Psoas muscle (tissue), 8 donors: ENCODE data around the gene C10orf95. TPM values are rescaled to one million over a fixed set of nuclear protein-coding genes. Genes with fewer than 3 reads are reported as not detected.

ENCODE experiments used
- ATAC-seq, 4 donors: fragments of 200-7000 bp; cut with Tn5 transposase; one replicate each; pipeline ENCODE4 v1.9.1; 2020; ENCODE audit warnings: moderate library complexity in 3 of 4, mild to moderate bottlenecking in 2 of 4
- DNase-seq, 2 donors: peaks; one replicate each; pipeline ENCODE4 v3.0.0-alpha.2; 2020
- H3K27ac ChIP-seq: fragments of 200-600 bp; one replicate; pipeline ENCODE4 v1.8.0; 2022
- H3K27me3 ChIP-seq, 3 donors: fragments of 200-600 bp in 1 of 3; one replicate each; pipeline versions ENCODE4 v1.6.1 to v1.8.0; 2013 to 2022; ENCODE audit warnings: low read length in 2 of 3, mild to moderate bottlenecking in 2 of 3, moderate library complexity in 1 of 3; ENCODE audit not compliant: insufficient read depth in 3 of 3
- H3K36me3 ChIP-seq, 2 donors: fragments of 200-600 bp in 1 of 2; one replicate each; pipeline versions ENCODE4 v1.6.1 to v1.8.0; 2013 to 2022; ENCODE audit warnings: low read depth in 1 of 2, mild to moderate bottlenecking in 1 of 2, moderate library complexity in 1 of 2; ENCODE audit not compliant: insufficient read depth in 1 of 2
- H3K4me1 ChIP-seq: fragments of 200-600 bp; one replicate; pipeline ENCODE4 v1.8.0; 2022
- H3K4me3 ChIP-seq: fragments of 200-600 bp; one replicate; pipeline ENCODE4 v1.8.0; 2022; ENCODE audit warnings: mild to moderate bottlenecking
- H3K9me3 ChIP-seq: fragments of 200-600 bp; one replicate; pipeline ENCODE4 v1.8.0; 2022
- WGBS, 3 donors: extraction: QIAGEN DNeasy Blood & Tissue Kit; methylation state at CpG; one replicate each; pipeline versions ENCODE4 v1.1.6 to v1.1.7; 2013; 5-methylcytosine and 5-hydroxymethylcytosine counted together
- intact Hi-C, 2 donors: fragments of 100-400 bp; cut with DNase I; formaldehyde crosslinking; loops; one replicate each; pipeline versions ENCODE4 v1.11.0 to v1.14.2; 2022
- polyA plus RNA-seq, 3 donors: library from polyadenylated mRNA; stranded (reverse); fragments of 200-250 nt; gene quantifications; one replicate each; pipeline ENCODE4 v1.2.3, GENCODE V29; 2013
- total RNA-seq, 4 donors: library from RNA; stranded (reverse); fragmentation: NEBNext Ultra II Directional in 2 of 4; extraction: Animal tissue kit (Norgen Biotek cat#: 25700) in 2 of 4; gene quantifications; one replicate each; pipeline versions ENCODE4 v1.2.1 to v1.2.4, GENCODE V29; 2021 to 2023
- TF ChIP-seq, protein P1 (sequence below): fragments of 200-600 bp; IDR thresholded peaks from one replicate; pipeline ENCODE4 v1.8.0; 2022; ENCODE audit warnings: antibody characterized with exemption
- donor health status: healthy with polysubstance abuse.
- donor health status: DM: no; HTN: no; CAD: no; lungs with moderate emphysema.
- donor health status: Bipolar disorder and iron deficiency.
- donor health status: healthy.
- donor health status: DM: yes; HTN: yes; CAD: no.
- donor health status: DM: no; HTN: no; CAD: no.
- donor health status: DM: no; HTN: no; CAD: no.
- donor health status: DM: yes; HTN: yes; CAD: no.

C10orf95 gene
- total and polyA plus RNA-seq, 7 donors = 0.01 TPM; not detected in 6

GRCh38 chr10:102421757-102422512 is 29.4 kb downstream of the C10orf95 start:
- peak; percentile 12 to 31 (median 23) for ATAC-seq
- DNase-seq = peak in 1 of 2 donors; percentile 69
- H3K27ac ChIP-seq = peak overlapping the region; percentile 87
- peaks cover 0 to 14% (median 2%) of the 10 kb centered on the region in 3 donors for H3K27me3 ChIP-seq
- 0 to 1% (median 1%) methylated on average over 47 to 62 of the region's 62 CpGs for WGBS, 3 donors
- intact Hi-C loops = loop anchor here in 1 of 2 donors (2.0 to 5.0 kb wide), 2 partner anchors 29 to 55 kb away; no protein-coding TSS in a partner anchor
- TF ChIP-seq, protein P1, sequence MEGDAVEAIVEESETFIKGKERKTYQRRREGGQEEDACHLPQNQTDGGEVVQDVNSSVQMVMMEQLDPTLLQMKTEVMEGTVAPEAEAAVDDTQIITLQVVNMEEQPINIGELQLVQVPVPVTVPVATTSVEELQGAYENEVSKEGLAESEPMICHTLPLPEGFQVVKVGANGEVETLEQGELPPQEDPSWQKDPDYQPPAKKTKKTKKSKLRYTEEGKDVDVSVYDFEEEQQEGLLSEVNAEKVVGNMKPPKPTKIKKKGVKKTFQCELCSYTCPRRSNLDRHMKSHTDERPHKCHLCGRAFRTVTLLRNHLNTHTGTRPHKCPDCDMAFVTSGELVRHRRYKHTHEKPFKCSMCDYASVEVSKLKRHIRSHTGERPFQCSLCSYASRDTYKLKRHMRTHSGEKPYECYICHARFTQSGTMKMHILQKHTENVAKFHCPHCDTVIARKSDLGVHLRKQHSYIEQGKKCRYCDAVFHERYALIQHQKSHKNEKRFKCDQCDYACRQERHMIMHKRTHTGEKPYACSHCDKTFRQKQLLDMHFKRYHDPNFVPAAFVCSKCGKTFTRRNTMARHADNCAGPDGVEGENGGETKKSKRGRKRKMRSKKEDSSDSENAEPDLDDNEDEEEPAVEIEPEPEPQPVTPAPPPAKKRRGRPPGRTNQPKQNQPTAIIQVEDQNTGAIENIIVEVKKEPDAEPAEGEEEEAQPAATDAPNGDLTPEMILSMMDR = no peak
- H3K4me3 ChIP-seq = peak overlapping the region; percentile 98
- H3K4me1 ChIP-seq = peaks cover 20% of the 10 kb centered on the region
- peaks cover 0 to 23% of the 10 kb centered on the region in 2 donors for H3K36me3 ChIP-seq
- H3K9me3 ChIP-seq = no peaks in the 10 kb centered on the region

- Histone ChIP-seq H3K27me3 (peaks cover 0 to 19% (median 2%) of the 10 kb centered on the region in 3 donors), H3K36me3 (peaks cover 0 to 23% of the 10 kb centered on the region in 2 donors), H3K4me1 (peaks cover 20% of the 10 kb centered on the region), H3K9me3 (no peaks in the 10 kb centered on the region), H3K4me3 (peak overlapping the region; percentile 98), H3K27ac (peak overlapping the region; percentile 87)
- TF ChIP-seq, protein P1 = no peak
- 0 to 1% (median 1%) methylated on average over 4 to 14 of the region's 14 CpGs for WGBS, 3 donors
- DNase-seq (no peak), ATAC-seq (peak in 1 of 4 donors; percentile 0)
- intact Hi-C loops = loop anchor here in 1 of 2 donors (5.0 kb wide), 1 partner anchor 56 kb away; no protein-coding TSS in a partner anchor
Measured at GRCh38 chr10:102421507-102421756, 29.9 kb downstream of the C10orf95 start.

DNA sequence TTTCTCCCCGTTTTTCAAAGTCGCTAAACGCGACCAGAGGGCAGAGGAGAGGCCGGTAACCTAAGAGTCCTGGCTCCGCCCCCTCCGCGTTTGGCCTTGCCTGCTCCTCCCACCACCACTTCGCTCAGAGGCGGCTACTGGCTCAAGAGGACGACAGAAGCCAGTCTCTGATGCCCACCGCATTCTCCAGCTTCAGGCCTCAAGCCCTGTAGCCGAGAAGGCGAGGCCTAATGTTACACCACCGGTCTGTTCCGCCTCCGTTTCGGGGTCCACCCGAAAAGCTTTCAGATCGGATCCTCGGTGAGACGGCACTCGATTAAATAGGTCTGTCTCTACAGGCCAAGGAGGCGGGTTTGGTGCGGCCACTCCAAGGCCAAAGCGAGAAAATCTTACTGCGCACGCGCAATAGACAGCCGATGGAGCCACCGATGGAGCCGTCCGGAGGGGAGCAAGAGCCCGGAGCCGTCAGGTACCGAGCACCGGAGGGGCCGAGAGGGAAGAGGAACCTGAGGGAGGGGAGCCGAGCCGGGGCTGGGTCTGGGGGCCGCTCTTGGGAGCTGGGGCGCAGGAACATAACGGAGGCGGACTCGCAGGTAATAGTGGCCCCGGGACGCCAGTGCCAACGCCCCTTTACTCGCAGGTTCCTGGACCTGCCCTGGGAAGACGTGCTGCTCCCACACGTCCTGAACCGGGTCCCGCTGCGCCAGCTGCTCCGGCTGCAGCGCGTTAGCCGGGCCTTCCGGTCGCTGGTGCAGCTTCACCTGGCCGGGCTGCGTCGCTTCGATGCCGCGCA is 30.4 kb downstream of the C10orf95 start, which contains the start of gene FBXL15:
FBXL15 (plus strand) TSS at position 123 of the 793 bp plus-strand sequence; CDS start at position 417, 294 bp downstream.
- TF ChIP-seq, protein P1 = no peak
- intact Hi-C loops = loop anchor here in 1 of 2 donors (5.0 kb wide), 1 partner anchor 56 kb away; no protein-coding TSS in a partner anchor

GRCh38 chr10:102420181-102420713 is 31.1 kb downstream of the C10orf95 start:
- peak overlapping the region; percentile 87 for H3K27ac ChIP-seq
- peaks cover 20% of the 10 kb centered on the region for H3K4me1 ChIP-seq
- intact Hi-C loops = loop anchor here in 1 of 2 donors (5.0 kb wide), 1 partner anchor 57 kb away; no protein-coding TSS in a partner anchor
- peaks cover 0 to 30% (median 2%) of the 10 kb centered on the region in 3 donors for H3K27me3 ChIP-seq
- peak overlapping the region; percentile 98 for H3K4me3 ChIP-seq
- 1 to 2% (median 1%) methylated on average over 21 of the region's 21 CpGs for WGBS, 3 donors
- DNase-seq (no peak), ATAC-seq (no peak)
- H3K36me3 ChIP-seq = peaks cover 0 to 23% of the 10 kb centered on the region in 2 donors
- TF ChIP-seq, protein P1 = no peak
- no peaks in the 10 kb centered on the region for H3K9me3 ChIP-seq

More for the DNA sequence above, 30.4 kb downstream of the C10orf95 start, which contains the start of gene FBXL15:
- H3K27ac ChIP-seq = peak within 1 kb of the TSS; percentile 87
- H3K36me3 ChIP-seq = peaks cover 0 to 23% of the 10 kb centered on the region in 2 donors
- no peaks in the 10 kb centered on the region for H3K9me3 ChIP-seq
- H3K27me3 ChIP-seq = peaks cover 0 to 24% (median 2%) of the 10 kb centered on the region in 3 donors
- WGBS, 3 donors = 0 to 1% (median 0%) methylated on average over 62 to 66 of the region's 66 CpGs
- ATAC-seq = peak; percentile 89 to 91 (median 90)
- peak; percentile 95 to 98 for DNase-seq
- H3K4me1 ChIP-seq = peaks cover 20% of the 10 kb centered on the region
- H3K4me3 ChIP-seq = peak within 1 kb of the TSS; percentile 98
